KOPT-K1 (cell line): ENCODE measurements around the gene RIN2.

Source experiments
- H3K27ac ChIP-seq: fragments of 200-600 bp; sonication (generic); 2 replicates; pipeline ENCODE4 v1.5.1; 2016; ENCODE audit warnings: antibody characterized with exemption, mild to moderate bottlenecking, low read depth, low read length; ENCODE audit not compliant: poor library complexity, severe bottlenecking
- H3K36me3 ChIP-seq: fragments of 200-600 bp; sonication (generic); 2 replicates; pipeline ENCODE4 v1.5.1; 2017; ENCODE audit warnings: antibody characterized with exemption, mild to moderate bottlenecking, low read length, moderate library complexity; ENCODE audit not compliant: insufficient read depth
- H3K9me3 ChIP-seq: fragments of 200-600 bp; sonication (generic); 2 replicates; pipeline ENCODE4 v1.5.1; 2017; ENCODE audit warnings: antibody characterized with exemption, low read length, mild to moderate bottlenecking; ENCODE audit not compliant: insufficient read depth, poor library complexity, severe bottlenecking

The RIN2 gene

GRCh38 chr20:19725814-19726525, 32.1 kb upstream of the RIN2 start:
- Histone ChIP-seq H3K27ac (no peak overlapping the region), H3K36me3 (no peaks in the 10 kb centered on the region), H3K9me3 (no peaks in the 10 kb centered on the region)

DNA sequence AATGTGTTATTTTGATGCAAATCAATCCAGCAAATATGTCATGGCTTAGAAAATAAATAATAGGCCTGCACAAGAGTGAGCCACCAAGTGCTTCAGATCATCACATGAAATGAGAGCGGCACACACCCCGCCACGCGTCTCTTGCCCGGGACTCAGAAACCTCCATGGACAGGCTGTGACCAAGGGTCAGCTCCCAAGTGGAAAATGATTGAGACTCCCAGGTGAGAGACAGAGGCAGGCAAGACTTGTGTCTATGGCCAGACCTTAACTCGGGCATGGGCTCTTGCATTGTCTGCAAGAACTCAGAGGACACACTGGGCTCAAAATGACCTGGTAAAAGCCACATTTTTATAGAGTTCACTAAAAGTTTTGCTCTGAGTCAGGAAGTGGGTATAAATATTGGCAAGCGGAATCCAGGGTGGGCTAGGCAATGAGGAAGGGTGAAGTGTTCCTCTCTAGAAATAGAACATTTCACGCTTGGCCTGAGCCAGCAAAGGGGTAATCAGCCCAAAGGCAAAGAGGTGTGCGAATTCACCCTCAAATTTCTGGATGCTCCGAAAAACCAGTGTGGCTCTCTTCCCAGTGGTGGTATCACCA, 30.7 kb upstream of the RIN2 start:
- no peaks in the 10 kb centered on the region for H3K36me3 ChIP-seq
- no peak overlapping the region for H3K27ac ChIP-seq
- no peaks in the 10 kb centered on the region for H3K9me3 ChIP-seq

GRCh38 chr20:19729672-19730071, 28.4 kb upstream of the RIN2 start:
- Histone ChIP-seq H3K9me3 (no peaks in the 10 kb centered on the region), H3K27ac (no peak overlapping the region), H3K36me3 (no peaks in the 10 kb centered on the region)

DNA sequence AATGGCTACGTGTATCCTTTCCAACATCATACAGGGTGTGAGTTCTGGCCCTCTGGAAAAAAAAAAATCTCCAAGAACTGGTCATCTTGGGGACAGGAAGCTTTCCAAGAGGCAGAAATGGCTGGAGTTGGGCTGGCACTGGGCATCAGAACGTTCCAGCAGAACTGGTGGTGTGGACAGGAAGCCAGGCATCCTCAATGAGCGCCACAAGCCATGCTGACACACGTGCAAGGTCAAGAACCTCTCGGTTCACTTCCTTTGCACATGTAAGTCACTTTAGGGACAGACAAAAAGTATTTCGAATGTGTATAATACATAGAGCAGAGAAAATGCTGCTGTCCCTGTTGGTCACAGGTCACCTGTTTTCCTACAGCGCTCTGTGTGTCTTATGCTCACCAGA, 27.4 kb upstream of the RIN2 start:
- no peaks in the 10 kb centered on the region for H3K9me3 ChIP-seq
- H3K36me3 ChIP-seq, result no peaks in the 10 kb centered on the region
- no peak overlapping the region for H3K27ac ChIP-seq

GRCh38 chr20:19734811-19735210, 23.2 kb upstream of the RIN2 start:
- no peak overlapping the region for H3K27ac ChIP-seq

GRCh38 chr20:19735446-19735845, 22.6 kb upstream of the RIN2 start:
- H3K9me3 ChIP-seq, result no peaks in the 10 kb centered on the region
- no peaks in the 10 kb centered on the region for H3K36me3 ChIP-seq
- H3K27ac ChIP-seq, result no peak overlapping the region

More at GRCh38 chr20:19734811-19735210, 23.2 kb upstream of the RIN2 start:
- Histone ChIP-seq H3K9me3 (no peaks in the 10 kb centered on the region), H3K36me3 (no peaks in the 10 kb centered on the region)

DNA sequence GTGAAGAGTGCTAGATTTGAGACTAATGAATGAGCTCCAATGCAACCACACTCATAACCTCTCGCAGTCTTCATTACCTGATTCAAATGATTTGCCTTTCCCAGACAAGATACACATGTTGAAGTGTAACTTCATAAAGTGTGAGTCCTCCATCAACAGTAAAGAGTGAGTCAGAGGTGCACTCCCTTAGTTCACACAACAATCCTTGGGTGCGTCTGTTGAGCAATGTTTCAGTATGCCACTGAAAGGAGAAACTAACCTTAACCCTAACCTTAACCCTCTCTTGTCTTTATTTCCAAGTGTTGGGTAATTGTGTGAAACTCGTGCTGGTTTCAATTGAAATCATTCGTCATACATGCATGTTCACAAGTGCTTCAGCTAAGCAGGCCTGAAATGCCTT, 21.0 kb upstream of the RIN2 start:
- H3K9me3 ChIP-seq, result no peaks in the 10 kb centered on the region
- no peak overlapping the region for H3K27ac ChIP-seq

DNA sequence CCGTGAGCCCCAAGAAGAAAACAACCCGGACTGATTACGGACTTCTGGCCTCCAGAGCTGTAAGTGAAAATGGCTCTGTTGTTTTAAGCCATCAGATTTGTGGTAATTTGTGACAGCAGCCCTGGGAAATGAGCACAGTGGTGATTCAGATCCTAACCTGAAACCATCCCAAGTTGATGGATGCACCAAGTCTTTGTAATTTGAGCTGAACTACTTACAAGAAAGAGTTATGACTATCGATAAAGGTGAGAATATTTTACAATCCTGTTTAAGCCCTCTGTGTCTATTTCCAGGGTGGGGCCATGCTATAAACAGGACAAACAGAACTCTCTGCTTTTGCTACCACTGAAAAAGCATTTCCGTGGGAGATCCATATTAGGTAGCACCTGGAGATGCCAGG, 19.1 kb upstream of the RIN2 start:
- no peaks in the 10 kb centered on the region for H3K36me3 ChIP-seq
- H3K9me3 ChIP-seq, result no peaks in the 10 kb centered on the region
- H3K27ac ChIP-seq, result no peak overlapping the region

More for the DNA sequence above, 21.0 kb upstream of the RIN2 start:
- H3K36me3 ChIP-seq, result no peaks in the 10 kb centered on the region

DNA sequence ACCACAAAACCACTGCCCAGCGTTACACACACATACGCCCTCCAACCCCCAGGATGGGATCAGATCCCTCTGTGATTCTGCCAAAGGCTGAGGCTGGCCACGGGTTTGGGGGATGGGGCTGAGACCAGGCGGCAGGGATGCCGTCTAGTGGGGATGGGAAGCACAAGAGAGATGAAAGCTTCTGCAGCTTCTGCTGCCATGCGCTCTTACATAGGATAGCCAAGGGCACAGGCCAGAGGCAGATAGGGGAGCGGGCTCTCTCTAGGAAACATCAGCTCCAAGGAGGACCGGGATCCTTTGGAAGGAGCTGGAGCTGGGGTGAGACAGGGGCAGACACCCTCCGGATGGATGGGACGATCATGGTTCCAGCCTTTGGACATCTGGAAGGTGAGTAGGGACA, 18.7 kb upstream of the RIN2 start:
- Histone ChIP-seq H3K27ac (no peak overlapping the region), H3K9me3 (no peaks in the 10 kb centered on the region), H3K36me3 (no peaks in the 10 kb centered on the region)

GRCh38 chr20:19740512-19740911, 17.5 kb upstream of the RIN2 start:
- H3K27ac ChIP-seq, result no peak overlapping the region
- H3K9me3 ChIP-seq, result peaks cover 3% of the 10 kb centered on the region
- no peaks in the 10 kb centered on the region for H3K36me3 ChIP-seq

- Histone ChIP-seq H3K27ac (no peak overlapping the region), H3K36me3 (no peaks in the 10 kb centered on the region), H3K9me3 (peaks cover 6% of the 10 kb centered on the region)
Observed at GRCh38 chr20:19741924-19742323, 16.1 kb upstream of the RIN2 start.

- Histone ChIP-seq H3K36me3 (no peaks in the 10 kb centered on the region), H3K27ac (no peak overlapping the region), H3K9me3 (peaks cover 6% of the 10 kb centered on the region)
Observed at GRCh38 chr20:19742974-19743639, 15.0 kb upstream of the RIN2 start.

GRCh38 chr20:19743640-19743995, 14.4 kb upstream of the RIN2 start:
- Histone ChIP-seq H3K36me3 (no peaks in the 10 kb centered on the region), H3K27ac (no peak overlapping the region), H3K9me3 (peaks cover 6% of the 10 kb centered on the region)

- H3K27ac ChIP-seq, result no peak overlapping the region
- peaks cover 6% of the 10 kb centered on the region for H3K9me3 ChIP-seq
Observed at GRCh38 chr20:19745106-19745505, 13.0 kb upstream of the RIN2 start.

GRCh38 chr20:19745584-19745983, 12.5 kb upstream of the RIN2 start:
- H3K9me3 ChIP-seq, result peaks cover 6% of the 10 kb centered on the region
- no peaks in the 10 kb centered on the region for H3K36me3 ChIP-seq
- no peak overlapping the region for H3K27ac ChIP-seq

More at GRCh38 chr20:19745106-19745505, 13.0 kb upstream of the RIN2 start:
- H3K36me3 ChIP-seq, result no peaks in the 10 kb centered on the region

DNA sequence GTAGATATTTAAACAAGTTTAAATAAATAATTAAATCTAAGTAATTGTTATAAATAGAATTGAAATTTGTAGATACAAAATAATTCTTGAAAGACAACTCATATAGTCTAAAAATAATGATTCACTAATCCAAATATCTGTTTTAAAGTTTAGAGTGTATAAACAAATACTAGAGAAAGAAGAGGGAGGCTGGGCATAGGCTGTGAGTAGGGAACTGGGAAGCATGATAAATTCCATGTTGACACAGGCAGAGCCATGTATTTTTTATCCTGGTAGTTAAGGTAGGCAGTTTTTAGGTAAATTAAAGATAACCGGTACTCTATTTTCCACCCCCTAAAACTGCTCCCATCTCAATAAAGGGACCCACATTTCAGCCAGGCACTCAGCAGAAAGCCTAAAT, 11.7 kb upstream of the RIN2 start:
- Histone ChIP-seq H3K27ac (no peak overlapping the region), H3K9me3 (peaks cover 6% of the 10 kb centered on the region), H3K36me3 (no peaks in the 10 kb centered on the region)
